SK-N-SH treated with all-trans-retinoic acid at 6 μM for 48 hours (cell line): Measurements from ENCODE around the gene MNAT1.

Experiments
- ARNTL ChIP-seq: fragments of 450-650 bp; formaldehyde crosslinking; IDR thresholded peaks from 2 replicates; pipeline ENCODE4 v1.5.0; 2020; ENCODE audit warnings: low read depth, mild to moderate bottlenecking, moderate library complexity, borderline replicate concordance
- BACH2 ChIP-seq: fragments of 250-450 bp; sonication (Bioruptor Pico); IDR thresholded peaks from 2 replicates; pipeline ENCODE4 v1.9.0; 2021; ENCODE audit warnings: mild to moderate bottlenecking, borderline replicate concordance
- CSDC2 ChIP-seq: fragments of 250-450 bp; sonication (Bioruptor Pico); IDR thresholded peaks from 2 replicates; pipeline ENCODE4 v1.5.0; 2020; ENCODE audit warnings: mild to moderate bottlenecking, moderate library complexity
- ESRRG ChIP-seq: fragments of 250-450 bp; sonication (Bioruptor Pico); IDR thresholded peaks from 2 replicates; pipeline ENCODE4 v1.6.1; 2021; ENCODE audit warnings: mild to moderate bottlenecking
- SNAI2 ChIP-seq: fragments of 250-450 bp; sonication (Bioruptor Pico); IDR thresholded peaks from 2 replicates; pipeline ENCODE4 v1.5.0; 2020; ENCODE audit warnings: mild to moderate bottlenecking, moderate library complexity
- TCF4 ChIP-seq: fragments of 250-450 bp; sonication (Bioruptor Pico); IDR thresholded peaks from 2 replicates; pipeline ENCODE4 v1.8.0; 2021; ENCODE audit warnings: mild to moderate bottlenecking, moderate library complexity, borderline replicate concordance
- ZFP3 ChIP-seq: fragments of 250-450 bp; sonication (Bioruptor Pico); IDR thresholded peaks from 2 replicates; pipeline ENCODE4 v1.5.0; 2020; ENCODE audit warnings: mild to moderate bottlenecking, moderate library complexity
- ZFP30 ChIP-seq: fragments of 450-650 bp; formaldehyde crosslinking; IDR thresholded peaks from 2 replicates; pipeline ENCODE4 v1.5.0; 2022; ENCODE audit warnings: mild to moderate bottlenecking, moderate library complexity
- ZNF70 ChIP-seq: fragments of 450-650 bp; formaldehyde crosslinking; IDR thresholded peaks from 2 replicates; pipeline ENCODE4 v1.5.0; 2020; ENCODE audit warnings: mild to moderate bottlenecking, moderate library complexity
- ZNF8 ChIP-seq: fragments of 450-650 bp; formaldehyde crosslinking; IDR thresholded peaks from 2 replicates; pipeline ENCODE4 v1.5.0; 2020; ENCODE audit warnings: mild to moderate bottlenecking, moderate library complexity
- TF ChIP-seq, protein P1 (sequence below): fragments of 250-450 bp; sonication (Bioruptor Pico); IDR thresholded peaks from 2 replicates; pipeline ENCODE4 v1.8.0; 2020; ENCODE audit warnings: mild to moderate bottlenecking, moderate library complexity, borderline replicate concordance
- TF ChIP-seq, protein P2 (sequence below): fragments of 250-450 bp; sonication (Bioruptor Pico); IDR thresholded peaks from 2 replicates; pipeline ENCODE4 v1.5.1; 2020; ENCODE audit warnings: low read depth, mild to moderate bottlenecking, moderate library complexity
- TF ChIP-seq, protein P3 (sequence below): fragments of 250-450 bp; sonication (Bioruptor Pico); IDR thresholded peaks from 2 replicates; pipeline ENCODE4 v1.5.1; 2021; ENCODE audit warnings: mild to moderate bottlenecking, moderate library complexity

DNA sequence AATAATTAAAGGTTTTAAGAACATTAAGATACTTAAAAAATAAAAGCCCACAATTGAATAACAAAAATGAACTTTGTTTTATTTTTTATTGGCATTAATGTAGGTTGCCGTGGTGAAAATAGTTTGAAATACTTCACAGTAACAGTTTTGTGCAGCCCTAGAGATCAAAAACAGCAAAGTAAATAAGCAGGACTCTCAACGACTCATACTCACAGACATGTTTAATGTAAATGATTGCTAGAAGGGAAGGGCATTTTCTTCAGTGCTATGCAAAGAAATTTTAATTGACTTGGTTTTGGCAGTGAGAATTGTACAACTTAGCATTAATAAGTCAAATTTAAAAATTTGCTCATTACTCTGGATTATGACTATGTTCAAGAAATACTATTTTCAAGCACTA lies 230.3 kb downstream of the MNAT1 start:
- TF ChIP-seq TCF4 (CRISPR knock-in tag) (no peak), SNAI2 (no peak), BACH2 (CRISPR knock-in tag) (no peak), ZNF70 (CRISPR knock-in tag) (no peak), ZFP30 (CRISPR knock-in tag) (no peak), ZFP3 (CRISPR knock-in tag) (no peak), CSDC2 (CRISPR knock-in tag) (no peak), ARNTL (CRISPR knock-in tag) (no peak), ZNF8 (no peak), ESRRG (CRISPR knock-in tag) (no peak)
- TF ChIP-seq, protein P1, sequence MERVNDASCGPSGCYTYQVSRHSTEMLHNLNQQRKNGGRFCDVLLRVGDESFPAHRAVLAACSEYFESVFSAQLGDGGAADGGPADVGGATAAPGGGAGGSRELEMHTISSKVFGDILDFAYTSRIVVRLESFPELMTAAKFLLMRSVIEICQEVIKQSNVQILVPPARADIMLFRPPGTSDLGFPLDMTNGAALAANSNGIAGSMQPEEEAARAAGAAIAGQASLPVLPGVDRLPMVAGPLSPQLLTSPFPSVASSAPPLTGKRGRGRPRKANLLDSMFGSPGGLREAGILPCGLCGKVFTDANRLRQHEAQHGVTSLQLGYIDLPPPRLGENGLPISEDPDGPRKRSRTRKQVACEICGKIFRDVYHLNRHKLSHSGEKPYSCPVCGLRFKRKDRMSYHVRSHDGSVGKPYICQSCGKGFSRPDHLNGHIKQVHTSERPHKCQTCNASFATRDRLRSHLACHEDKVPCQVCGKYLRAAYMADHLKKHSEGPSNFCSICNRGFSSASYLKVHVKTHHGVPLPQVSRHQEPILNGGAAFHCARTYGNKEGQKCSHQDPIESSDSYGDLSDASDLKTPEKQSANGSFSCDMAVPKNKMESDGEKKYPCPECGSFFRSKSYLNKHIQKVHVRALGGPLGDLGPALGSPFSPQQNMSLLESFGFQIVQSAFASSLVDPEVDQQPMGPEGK (CRISPR knock-in tag) = no peak
- TF ChIP-seq, protein P2, sequence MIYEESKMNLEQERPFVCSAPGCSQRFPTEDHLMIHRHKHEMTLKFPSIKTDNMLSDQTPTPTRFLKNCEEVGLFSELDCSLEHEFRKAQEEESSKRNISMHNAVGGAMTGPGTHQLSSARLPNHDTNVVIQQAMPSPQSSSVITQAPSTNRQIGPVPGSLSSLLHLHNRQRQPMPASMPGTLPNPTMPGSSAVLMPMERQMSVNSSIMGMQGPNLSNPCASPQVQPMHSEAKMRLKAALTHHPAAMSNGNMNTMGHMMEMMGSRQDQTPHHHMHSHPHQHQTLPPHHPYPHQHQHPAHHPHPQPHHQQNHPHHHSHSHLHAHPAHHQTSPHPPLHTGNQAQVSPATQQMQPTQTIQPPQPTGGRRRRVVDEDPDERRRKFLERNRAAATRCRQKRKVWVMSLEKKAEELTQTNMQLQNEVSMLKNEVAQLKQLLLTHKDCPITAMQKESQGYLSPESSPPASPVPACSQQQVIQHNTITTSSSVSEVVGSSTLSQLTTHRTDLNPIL = no peak
- TF ChIP-seq, protein P3, sequence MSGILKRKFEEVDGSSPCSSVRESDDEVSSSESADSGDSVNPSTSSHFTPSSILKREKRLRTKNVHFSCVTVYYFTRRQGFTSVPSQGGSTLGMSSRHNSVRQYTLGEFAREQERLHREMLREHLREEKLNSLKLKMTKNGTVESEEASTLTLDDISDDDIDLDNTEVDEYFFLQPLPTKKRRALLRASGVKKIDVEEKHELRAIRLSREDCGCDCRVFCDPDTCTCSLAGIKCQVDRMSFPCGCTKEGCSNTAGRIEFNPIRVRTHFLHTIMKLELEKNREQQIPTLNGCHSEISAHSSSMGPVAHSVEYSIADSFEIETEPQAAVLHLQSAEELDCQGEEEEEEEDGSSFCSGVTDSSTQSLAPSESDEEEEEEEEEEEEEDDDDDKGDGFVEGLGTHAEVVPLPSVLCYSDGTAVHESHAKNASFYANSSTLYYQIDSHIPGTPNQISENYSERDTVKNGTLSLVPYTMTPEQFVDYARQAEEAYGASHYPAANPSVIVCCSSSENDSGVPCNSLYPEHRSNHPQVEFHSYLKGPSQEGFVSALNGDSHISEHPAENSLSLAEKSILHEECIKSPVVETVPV (CRISPR knock-in tag) = no peak
